Epithelial cell of esophagus (primary cell): ENCODE data around the gene ACTR2.

Experiments
- DNase-seq: peaks from one replicate; pipeline ENCODE4 v3.0.0; 2010; ENCODE audit warnings: low read depth
- H3K4me3 ChIP-seq: 2 replicates; pipeline ENCODE4 v1.5.1; 2011; ENCODE audit warnings: mild to moderate bottlenecking, low read length, control low read depth
- CTCF ChIP-seq: IDR thresholded peaks from 2 replicates; pipeline ENCODE4 v1.5.1; 2011; ENCODE audit warnings: low read depth, mild to moderate bottlenecking, low read length, control low read depth, inconsistent platforms; ENCODE audit not compliant: insufficient read depth; ENCODE audit errors: missing control alignments

ACTR2 gene

GRCh38 chr2:65299246-65299645 lies 71.6 kb downstream of the ACTR2 start:
- DNase-seq = peak; percentile 30
- H3K4me3 ChIP-seq = no peak overlapping the region
- TF ChIP-seq CTCF = no peak

GRCh38 chr2:65300134-65300760 lies 72.6 kb downstream of the ACTR2 start:
- DNase-seq = no peak
- no peak overlapping the region for H3K4me3 ChIP-seq

GRCh38 chr2:65300761-65301711 lies 73.4 kb downstream of the ACTR2 start:
- peak; percentile 39 for DNase-seq
- TF ChIP-seq CTCF = no peak
- no peak overlapping the region for H3K4me3 ChIP-seq

More at GRCh38 chr2:65300134-65300760, 72.6 kb downstream of the ACTR2 start:
- TF ChIP-seq CTCF = no peak

GRCh38 chr2:65305934-65306333 lies 78.3 kb downstream of the ACTR2 start:
- no peak for DNase-seq
- TF ChIP-seq CTCF = no peak
- H3K4me3 ChIP-seq = no peak overlapping the region

- peak; percentile 87 for DNase-seq
- TF ChIP-seq CTCF = no peak
- no peak overlapping the region for H3K4me3 ChIP-seq
Observed at GRCh38 chr2:65309699-65310098, 82.1 kb downstream of the ACTR2 start.

GRCh38 chr2:65311049-65311448 lies 83.4 kb downstream of the ACTR2 start:
- no peak for DNase-seq
- TF ChIP-seq CTCF = no peak
- H3K4me3 ChIP-seq = no peak overlapping the region
